ENCODE results near the gene BCL7A. TPM values are rescaled to one million over a fixed set of nuclear protein-coding genes. Genes with fewer than 3 reads are reported as not detected.

The BCL7A gene
- total RNA-seq, 1 experiment from 2014 or later = 18.2 TPM

DNA sequence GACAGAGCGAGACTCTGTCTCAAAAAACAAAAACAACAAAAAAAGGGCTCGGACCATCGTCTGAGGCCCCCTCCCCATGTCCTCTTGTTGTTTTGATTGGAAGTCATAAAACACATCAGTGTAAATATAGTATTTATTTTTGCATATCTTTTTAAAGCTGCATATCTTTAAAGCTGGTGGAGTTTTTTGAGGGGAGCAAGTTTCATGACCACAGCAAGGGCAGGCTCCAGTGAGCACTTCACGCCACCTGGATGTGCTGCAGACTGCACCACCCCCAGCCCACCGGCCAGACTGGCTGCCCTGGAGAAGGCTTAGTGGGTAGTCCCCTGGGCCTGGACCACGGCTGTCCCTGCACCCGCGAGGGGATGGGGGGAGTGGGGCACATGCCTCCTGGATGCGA is 11.9 kb upstream of the BCL7A start:
- no peak overlapping the region for H3K27ac ChIP-seq (ENCODE audit: insufficient read length, low read depth, low read length)
- H3K27me3 Mint-ChIP-seq (ENCODE audit: low read depth) = peaks cover 1% of the 10 kb centered on the region; the same call in 1 of the 2 replicates
- H2BK20ac ChIP-seq (ENCODE audit: low read depth, low read length, poor library complexity, severe bottlenecking) = no peak overlapping the region
- H3T11ph ChIP-seq (ENCODE audit: low read length) = no peak overlapping the region
- no peak overlapping the region for H2BK5ac ChIP-seq (ENCODE audit: insufficient read length, low read length)
- no peaks in the 10 kb centered on the region for H3K9me3 Mint-ChIP-seq
- peaks cover 7 to 8% of the 10 kb centered on the region in 2 experiments for H3K4me1 Mint-ChIP-seq
- no peak overlapping the region for H3K56ac ChIP-seq (ENCODE audit: insufficient read length, low read depth, low read length)
- H3K23me2 ChIP-seq (ENCODE audit: insufficient read length, low read depth, low read length, poor library complexity, severe bottlenecking) = no peaks in the 10 kb centered on the region
- H3K27ac Mint-ChIP-seq = no peak overlapping the region
- H3K4ac ChIP-seq (ENCODE audit: low read depth, low read length) = no peak overlapping the region
- no peak overlapping the region for H3K14ac ChIP-seq (ENCODE audit: insufficient read depth, low read length)
- no peak overlapping the region for H2BK15ac ChIP-seq (ENCODE audit: low read depth, low read length)
- no peak for DNase-seq
- no peak overlapping the region for H3K18ac ChIP-seq (ENCODE audit: insufficient read length, low read depth, low read length)
- H4K8ac ChIP-seq (replicated peaks; ENCODE audit: insufficient read length, low read depth, low read length) = no peak overlapping the region
- TF ChIP-seq, protein P1, sequence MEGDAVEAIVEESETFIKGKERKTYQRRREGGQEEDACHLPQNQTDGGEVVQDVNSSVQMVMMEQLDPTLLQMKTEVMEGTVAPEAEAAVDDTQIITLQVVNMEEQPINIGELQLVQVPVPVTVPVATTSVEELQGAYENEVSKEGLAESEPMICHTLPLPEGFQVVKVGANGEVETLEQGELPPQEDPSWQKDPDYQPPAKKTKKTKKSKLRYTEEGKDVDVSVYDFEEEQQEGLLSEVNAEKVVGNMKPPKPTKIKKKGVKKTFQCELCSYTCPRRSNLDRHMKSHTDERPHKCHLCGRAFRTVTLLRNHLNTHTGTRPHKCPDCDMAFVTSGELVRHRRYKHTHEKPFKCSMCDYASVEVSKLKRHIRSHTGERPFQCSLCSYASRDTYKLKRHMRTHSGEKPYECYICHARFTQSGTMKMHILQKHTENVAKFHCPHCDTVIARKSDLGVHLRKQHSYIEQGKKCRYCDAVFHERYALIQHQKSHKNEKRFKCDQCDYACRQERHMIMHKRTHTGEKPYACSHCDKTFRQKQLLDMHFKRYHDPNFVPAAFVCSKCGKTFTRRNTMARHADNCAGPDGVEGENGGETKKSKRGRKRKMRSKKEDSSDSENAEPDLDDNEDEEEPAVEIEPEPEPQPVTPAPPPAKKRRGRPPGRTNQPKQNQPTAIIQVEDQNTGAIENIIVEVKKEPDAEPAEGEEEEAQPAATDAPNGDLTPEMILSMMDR (conservative IDR thresholded peaks at IDR 0.05) = no peak
- H3K27me3 ChIP-seq (ENCODE audit: insufficient read depth, low read length) = no peaks in the 10 kb centered on the region
- H4K5ac ChIP-seq (ENCODE audit: insufficient read length, low read depth, low read length) = no peak overlapping the region
- H4K91ac ChIP-seq (ENCODE audit: insufficient read length, low read depth, low read length) = no peak overlapping the region
- 0 out of 7 replicates have a peak, but pooled peaks cover 0 to 2% (median 0%) of the 10 kb centered on the region in 3 experiments for H3K36me3 Mint-ChIP-seq (ENCODE audit: insufficient read depth in 1 of 3, low read depth in 3 of 3)
- H3K4me3 Mint-ChIP-seq = no peak overlapping the region
- H3K23ac ChIP-seq (ENCODE audit: insufficient read length, low read depth, low read length) = no peak overlapping the region
- H3K79me2 ChIP-seq (ENCODE audit: insufficient read depth, low read length) = no peaks in the 10 kb centered on the region
- H3K4me1 ChIP-seq (ENCODE audit: insufficient read depth, low read length) = no peaks in the 10 kb centered on the region
- WGBS (ENCODE audit: extremely low coverage, insufficient read length, low lambda C conversion rate) = no CpG with 5 or more reads among the region's 9 CpGs
- H2BK120ac ChIP-seq (ENCODE audit: low read depth, low read length, poor library complexity, severe bottlenecking) = no peak overlapping the region
- H3K79me1 ChIP-seq (ENCODE audit: insufficient read depth, low read depth, low read length, poor library complexity, severe bottlenecking) = no peaks in the 10 kb centered on the region
- no peak overlapping the region for H2AK5ac ChIP-seq (ENCODE audit: insufficient read length, low read length)
- H2BK12ac ChIP-seq (ENCODE audit: insufficient read length, low read depth, low read length) = no peak overlapping the region
- no peak overlapping the region for H2AFZ ChIP-seq (ENCODE audit: low read length)
- no peak overlapping the region for H3K9ac ChIP-seq (ENCODE audit: extremely low read depth, insufficient read length, low read length)
- no peaks in the 10 kb centered on the region for H3K9me3 ChIP-seq (ENCODE audit: control insufficient read depth, low read depth, low read length)
- H4K20me1 ChIP-seq (ENCODE audit: control insufficient read depth, insufficient read depth, insufficient read length) = no peaks in the 10 kb centered on the region
- H3K4me2 ChIP-seq (ENCODE audit: insufficient read depth, insufficient read length, low read length) = no peak overlapping the region

Data from H9 (cell line).